ENCODE data around the gene KCNK15.

KCNK15 gene

GRCh38 chr20:44736170-44737021 is 9.3 kb upstream of the KCNK15 start:
- DNase-seq: peak; percentile 86

GRCh38 chr20:44737116-44737515 is 8.5 kb upstream of the KCNK15 start:
- DNase-seq: no peak

DNA sequence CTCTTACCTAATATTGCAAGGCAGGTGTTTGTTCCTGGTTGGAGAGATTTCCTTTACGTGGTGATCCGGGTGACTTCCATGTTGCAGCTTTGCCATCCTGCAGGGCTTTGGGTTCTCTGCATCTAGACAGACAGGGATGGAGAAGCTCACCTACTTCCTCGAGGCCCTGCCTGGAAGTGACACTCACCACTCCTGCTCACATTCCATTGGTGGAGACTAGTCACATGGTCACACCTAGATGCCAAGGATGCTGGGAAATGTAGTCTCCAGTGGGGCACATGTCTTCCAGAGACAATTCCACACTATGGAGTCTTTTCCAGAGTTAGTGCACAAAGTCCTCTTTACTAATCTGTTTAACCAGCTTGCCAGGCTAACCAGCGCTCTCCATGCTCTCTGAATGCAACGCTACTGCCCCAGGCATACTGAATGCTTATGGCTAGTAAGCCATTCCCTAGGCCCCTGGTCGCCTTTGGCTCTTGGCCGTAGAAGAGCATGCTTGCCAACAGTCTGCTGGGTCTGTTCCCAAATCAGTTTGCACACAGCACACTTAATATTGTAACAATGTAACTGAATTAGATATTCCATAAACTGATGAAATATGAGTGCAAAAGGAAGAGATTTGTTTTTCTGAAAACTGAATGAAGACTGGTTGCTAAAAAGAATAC is 6.7 kb upstream of the KCNK15 start:
- peak; percentile 55 for DNase-seq

DNA sequence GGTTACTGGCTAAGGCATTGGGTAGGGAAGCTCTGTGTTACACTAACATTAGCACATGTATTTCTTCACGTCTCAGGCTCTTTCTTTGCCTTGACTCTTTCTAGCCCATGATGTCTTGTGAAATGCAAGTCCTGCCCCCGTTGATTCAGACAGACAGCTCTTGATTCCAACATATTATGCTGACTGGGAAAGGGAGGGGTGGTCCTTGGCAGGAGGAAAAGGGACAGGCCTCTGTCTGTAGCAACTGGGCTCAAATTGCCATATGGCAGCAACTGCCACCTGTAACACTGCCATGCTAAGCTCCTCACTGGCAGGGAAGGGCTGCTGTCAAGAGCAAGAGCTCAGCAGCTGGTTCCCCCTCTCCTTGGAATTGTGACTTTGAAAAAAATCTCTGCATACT is 5.7 kb upstream of the KCNK15 start:
- peak; percentile 93 for DNase-seq

- no peak for DNase-seq
Observed at GRCh38 chr20:44742304-44743079, 3.2 kb upstream of the KCNK15 start.

DNA sequence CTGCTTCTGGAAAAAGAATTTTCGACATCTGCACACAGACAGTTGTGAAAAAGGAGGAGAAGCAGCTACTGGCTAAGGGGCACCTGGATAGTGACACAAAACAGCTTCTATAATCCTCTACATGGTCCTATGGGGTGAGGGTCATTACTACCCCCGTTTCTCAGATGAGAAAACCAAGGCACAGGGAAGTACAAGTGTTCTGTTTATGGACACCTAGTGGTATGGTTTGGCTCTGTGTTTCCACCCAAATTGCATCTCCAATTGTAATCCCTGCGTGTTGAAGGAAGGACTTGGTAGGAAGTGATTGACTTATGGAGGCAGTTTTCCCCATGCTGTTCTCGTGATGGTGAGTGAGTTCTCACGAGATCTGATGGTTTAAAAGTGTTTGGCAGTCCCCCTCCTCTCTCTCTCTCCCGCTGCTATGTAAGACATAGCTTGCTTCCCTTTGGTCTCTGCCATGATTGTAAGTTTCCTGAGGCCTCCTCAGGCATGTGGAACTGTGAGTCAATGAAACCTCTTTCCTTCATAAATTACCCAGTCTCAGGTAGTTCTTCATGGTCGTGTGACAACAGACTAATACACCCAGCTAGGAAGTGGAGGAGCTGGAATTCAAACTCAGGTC is 2.5 kb upstream of the KCNK15 start:
- no peak for DNase-seq

DNA sequence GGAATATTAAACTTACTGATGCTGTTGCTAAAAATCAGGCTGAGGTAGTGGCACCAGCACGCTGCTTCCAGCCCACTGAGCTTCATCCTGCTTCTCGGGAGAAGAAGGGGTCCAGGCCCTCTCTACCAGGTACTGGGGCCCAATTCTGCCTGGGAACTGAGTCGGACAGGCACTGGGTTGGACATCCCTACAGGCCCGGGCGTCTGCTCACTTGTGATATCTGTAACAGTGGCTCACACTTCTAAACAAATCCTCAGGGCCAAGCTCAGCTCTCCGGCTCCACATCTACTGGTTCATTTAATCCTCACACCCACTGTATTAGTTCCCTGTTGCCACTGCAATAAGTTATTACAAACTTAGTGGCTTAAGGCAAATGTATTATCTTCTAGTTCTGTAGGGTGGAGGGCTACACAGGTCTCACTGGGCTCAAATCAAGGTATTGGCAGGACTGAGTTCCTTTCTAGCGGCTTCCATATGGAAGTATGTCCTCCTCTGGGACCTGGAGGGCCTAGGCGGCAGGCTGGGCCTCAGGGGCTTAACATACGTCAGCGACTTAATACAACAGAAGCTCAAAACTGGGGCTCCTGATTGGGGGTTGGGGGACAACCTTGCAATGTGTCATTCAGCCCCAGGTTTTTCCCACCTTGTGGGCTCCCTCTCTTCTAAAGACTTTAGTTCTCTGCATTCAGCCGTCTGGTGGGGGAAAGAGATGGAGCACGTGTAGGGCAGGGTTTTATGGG is 1.6 kb upstream of the KCNK15 start:
- no peak for DNase-seq

DNA sequence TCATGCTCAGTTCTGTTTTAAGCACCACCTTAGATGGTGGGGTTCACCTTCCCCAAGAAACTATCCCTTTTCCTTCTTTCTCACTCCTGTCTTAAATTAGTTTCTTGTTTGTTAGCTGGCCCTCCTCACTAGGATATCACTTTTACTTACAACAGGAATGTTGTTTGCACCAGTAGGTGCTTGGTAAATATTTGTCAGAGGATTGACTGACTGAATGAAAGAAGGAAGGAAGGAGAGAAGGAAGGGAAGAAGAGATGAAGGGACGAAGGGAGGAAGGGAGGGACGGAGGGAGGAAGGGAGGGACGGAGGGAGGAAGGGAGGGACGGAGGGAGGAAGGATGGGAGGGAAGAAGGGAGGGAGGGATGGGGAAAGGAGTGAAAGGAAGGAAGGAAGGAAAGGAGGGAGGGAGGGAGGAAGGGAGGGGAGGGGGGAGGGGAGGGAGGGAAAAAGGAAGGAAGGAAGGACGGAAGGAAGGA is 505 bp upstream of the KCNK15 start:
- no peak for DNase-seq

DNA sequence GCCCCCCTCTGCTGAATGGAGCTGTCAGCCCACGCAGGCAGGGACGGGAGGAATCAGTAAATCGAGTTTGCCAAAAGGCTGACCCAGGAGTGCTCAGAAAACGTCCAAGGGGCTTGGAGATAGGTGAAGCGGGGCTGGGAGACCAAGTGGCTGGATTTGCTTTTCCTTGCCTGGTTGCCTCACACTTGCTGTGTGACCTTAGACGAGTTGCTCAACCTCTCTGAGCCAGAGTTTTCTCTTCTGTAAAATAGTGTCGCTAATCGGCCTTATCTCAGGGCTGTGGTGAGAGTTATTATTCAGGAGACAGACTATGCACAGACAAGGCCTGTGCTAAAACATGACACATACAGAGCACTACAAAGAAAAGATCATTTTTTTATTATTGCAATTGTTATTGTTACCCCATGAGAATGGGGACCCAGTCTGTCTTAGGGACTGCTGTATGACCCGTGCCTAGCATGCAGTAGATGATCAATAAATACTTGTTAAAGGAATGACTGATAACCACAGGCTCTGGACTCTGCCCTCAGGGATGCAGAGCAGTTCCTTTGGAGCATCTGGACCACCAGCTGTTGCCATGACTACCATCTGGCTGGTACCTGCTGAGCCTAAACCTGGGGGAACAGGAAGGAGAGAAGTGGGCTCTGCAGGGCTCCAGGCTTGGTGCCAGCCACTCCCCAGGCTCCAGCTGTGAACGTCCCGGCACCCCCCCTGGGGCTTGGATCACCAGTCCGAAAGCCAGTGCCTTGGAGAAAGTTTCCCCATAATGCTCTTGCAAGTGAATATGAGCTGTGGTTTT is 901 bp downstream of the KCNK15 start:
- DNase-seq: peak; percentile 85

DNA sequence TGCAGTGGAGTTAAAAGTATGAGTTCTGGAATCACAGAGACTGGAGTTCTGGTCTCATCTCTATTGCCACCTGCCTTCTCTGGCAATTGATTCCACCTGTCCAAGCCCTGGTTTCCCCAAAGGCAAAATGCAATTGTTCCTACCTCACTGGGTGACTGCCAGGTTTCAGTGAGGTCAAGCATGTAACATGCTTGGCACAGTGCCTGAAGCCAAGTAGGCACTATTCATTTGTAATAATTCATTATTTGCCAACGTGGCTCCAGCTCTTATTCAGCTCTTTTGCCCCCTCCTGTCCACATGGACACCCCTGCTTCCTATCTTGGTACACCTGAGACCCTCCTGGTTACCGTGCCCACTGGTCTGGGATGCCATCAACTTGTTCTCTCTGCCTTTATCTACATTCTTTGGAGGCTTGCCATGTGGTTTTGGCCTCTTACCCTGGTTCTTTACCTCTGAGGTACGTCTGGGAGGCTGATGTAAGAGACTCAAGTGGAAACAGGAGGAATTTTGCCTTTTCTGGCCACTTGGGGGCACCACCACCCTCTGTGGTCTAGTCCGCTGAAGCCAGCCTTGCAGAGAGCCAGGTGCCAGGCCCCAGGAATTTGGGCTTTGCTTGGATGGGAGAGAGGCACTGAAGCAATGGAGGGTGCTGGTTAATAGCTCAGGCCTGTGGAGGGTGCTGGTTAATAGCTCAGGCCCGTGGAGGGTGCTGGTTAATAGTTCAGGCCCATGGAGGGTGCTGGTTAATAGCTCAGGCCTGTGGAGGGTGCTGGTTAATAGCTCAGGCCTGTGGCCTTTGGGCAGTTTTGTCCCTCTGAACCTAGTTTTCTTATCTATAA is 1.7 kb downstream of the KCNK15 start:
- DNase-seq: peak; percentile 32

GRCh38 chr20:44748005-44748370 is 2.3 kb downstream of the KCNK15 start:
- DNase-seq: no peak

DNA sequence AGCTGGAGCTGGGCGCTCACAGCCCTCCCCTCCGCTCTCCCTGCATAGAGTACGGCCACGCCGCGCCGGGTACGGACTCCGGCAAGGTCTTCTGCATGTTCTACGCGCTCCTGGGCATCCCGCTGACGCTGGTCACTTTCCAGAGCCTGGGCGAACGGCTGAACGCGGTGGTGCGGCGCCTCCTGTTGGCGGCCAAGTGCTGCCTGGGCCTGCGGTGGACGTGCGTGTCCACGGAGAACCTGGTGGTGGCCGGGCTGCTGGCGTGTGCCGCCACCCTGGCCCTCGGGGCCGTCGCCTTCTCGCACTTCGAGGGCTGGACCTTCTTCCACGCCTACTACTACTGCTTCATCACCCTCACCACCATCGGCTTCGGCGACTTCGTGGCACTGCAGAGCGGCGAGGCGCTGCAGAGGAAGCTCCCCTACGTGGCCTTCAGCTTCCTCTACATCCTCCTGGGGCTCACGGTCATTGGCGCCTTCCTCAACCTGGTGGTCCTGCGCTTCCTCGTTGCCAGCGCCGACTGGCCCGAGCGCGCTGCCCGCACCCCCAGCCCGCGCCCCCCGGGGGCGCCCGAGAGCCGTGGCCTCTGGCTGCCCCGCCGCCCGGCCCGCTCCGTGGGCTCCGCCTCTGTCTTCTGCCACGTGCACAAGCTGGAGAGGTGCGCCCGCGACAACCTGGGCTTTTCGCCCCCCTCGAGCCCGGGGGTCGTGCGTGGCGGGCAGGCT is 4.6 kb downstream of the KCNK15 start:
- DNase-seq: no peak

- DNase-seq: no peak
Observed at GRCh38 chr20:44752099-44752931, 6.7 kb downstream of the KCNK15 start.

DNA sequence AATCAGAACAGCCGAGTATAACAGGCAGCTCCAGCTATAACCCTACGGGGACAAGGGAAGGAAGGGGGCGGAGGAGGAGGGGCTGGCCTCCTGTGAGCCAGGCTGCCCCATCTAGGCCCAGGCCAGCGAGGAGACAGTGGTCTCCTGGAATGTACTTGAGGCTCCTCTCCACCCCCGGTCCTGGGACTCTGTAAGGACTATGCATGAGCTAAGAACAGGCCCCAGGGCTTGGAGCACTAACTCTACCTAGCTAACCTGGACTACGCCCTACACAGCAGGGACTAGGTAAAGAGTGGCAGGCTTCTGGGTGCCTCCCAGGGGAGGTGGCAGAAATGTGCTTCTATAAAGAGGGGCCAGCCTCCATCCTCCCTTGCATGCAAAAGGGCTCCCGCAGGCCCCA is 8.9 kb downstream of the KCNK15 start:
- no peak for DNase-seq

GRCh38 chr20:44756011-44756688 is 10.5 kb downstream of the KCNK15 start:
- DNase-seq: no peak

- no peak for DNase-seq
Observed at GRCh38 chr20:44756956-44757355, 11.3 kb downstream of the KCNK15 start.

GRCh38 chr20:44758247-44759101 is 12.8 kb downstream of the KCNK15 start:
- DNase-seq: no peak

Data from NCI-H524 treated with DMSO at 0.1 percent for 48 hours (cell line).